HG03457 (cell line): ENCODE measurements around the gene CLDN9.

Experiments used
- ATAC-seq: cut with Tn5 transposase; IDR thresholded peaks from one replicate; pipeline ENCODE4 v1.9.1; 2021; ENCODE audit warnings: moderate number of reproducible peaks; ENCODE audit not compliant: unreplicated experiment

Gene CLDN9

GRCh38 chr16:3028716-3029319 is 16.1 kb downstream of the CLDN9 start:
- ATAC-seq, result no peak

- ATAC-seq, result no peak
These were observed 16.9 kb downstream of the CLDN9 start for GRCh38 chr16:3029491-3030221.

- no peak for ATAC-seq
These were observed 17.8 kb downstream of the CLDN9 start for GRCh38 chr16:3030222-3031212.

GRCh38 chr16:3032624-3033023 is 19.9 kb downstream of the CLDN9 start:
- ATAC-seq, result no peak

GRCh38 chr16:3035289-3035971 is 22.7 kb downstream of the CLDN9 start:
- no peak for ATAC-seq

GRCh38 chr16:3035972-3036725 is 23.4 kb downstream of the CLDN9 start:
- no peak for ATAC-seq

- no peak for ATAC-seq
These were observed 24.1 kb downstream of the CLDN9 start, which contains the start of gene BICDL2 for GRCh38 chr16:3036726-3037315. Gene BICDL2, minus strand, starts transcription at chr16:3036944. Its CDS starts 1,448 bp downstream, at chr16:3035496.

GRCh38 chr16:3038256-3038655 is 25.5 kb downstream of the CLDN9 start:
- ATAC-seq, result no peak

- ATAC-seq, result no peak
These were observed 26.2 kb downstream of the CLDN9 start for GRCh38 chr16:3038896-3039295.

- ATAC-seq, result no peak
These were observed 29.7 kb downstream of the CLDN9 start for GRCh38 chr16:3042376-3042775.

- no peak for ATAC-seq
These were observed 32.0 kb downstream of the CLDN9 start for GRCh38 chr16:3044708-3045107.

GRCh38 chr16:3045758-3046640 is 33.3 kb downstream of the CLDN9 start, which contains the start of gene MMP25:
Gene MMP25, plus strand, starts transcription at chr16:3046561. Its CDS starts 357 bp downstream, at chr16:3046918.
- ATAC-seq, result no peak

- no peak for ATAC-seq
These were observed 34.1 kb downstream of the CLDN9 start for GRCh38 chr16:3046641-3047386.

GRCh38 chr16:3047387-3047720 is 34.6 kb downstream of the CLDN9 start:
- ATAC-seq, result no peak

GRCh38 chr16:3049921-3050481 is 37.3 kb downstream of the CLDN9 start:
- no peak for ATAC-seq

- no peak for ATAC-seq
These were observed 37.8 kb downstream of the CLDN9 start for GRCh38 chr16:3050487-3050886.

GRCh38 chr16:3051009-3051408 is 38.3 kb downstream of the CLDN9 start:
- ATAC-seq, result no peak

GRCh38 chr16:3051494-3051893 is 38.8 kb downstream of the CLDN9 start:
- no peak for ATAC-seq
